Stimulated activated CD8-positive, alpha-beta memory T cell treated with anti-CD3 and anti-CD28 coated beads, Interleukin-7, amount 100 ng/mL, for 1 hour (primary cell): Measurements from ENCODE around the gene PIMREG.

Source experiments
- DNase-seq, 2 donors: peaks; one replicate each; pipeline ENCODE4 v3.0.0-alpha.2; 2020; ENCODE audit warnings: low read depth in 2 of 2

Gene PIMREG

GRCh38 chr17:6461792-6462524 lies 17.7 kb downstream of the PIMREG start:
- no peak for DNase-seq

DNA sequence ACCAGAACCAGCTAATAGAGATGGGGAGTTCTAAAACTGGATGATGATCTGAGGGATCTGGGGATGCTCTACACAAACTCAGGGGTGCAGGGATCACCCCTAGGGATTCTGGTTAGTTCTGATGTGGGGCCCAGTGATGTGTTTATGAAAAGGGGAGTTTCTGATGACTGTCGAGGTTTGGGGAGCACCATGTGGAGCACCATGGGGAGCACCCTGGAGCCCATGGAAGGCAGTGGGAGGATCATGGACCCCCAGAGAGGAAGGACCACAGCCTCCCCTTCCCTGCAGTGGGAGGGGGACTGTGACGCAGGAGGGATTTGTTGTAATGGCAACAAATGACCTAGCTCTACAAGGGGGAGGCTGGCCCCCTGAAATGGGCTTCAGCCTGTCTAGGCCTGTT lies 18.4 kb downstream of the PIMREG start:
- no peak for DNase-seq

DNA sequence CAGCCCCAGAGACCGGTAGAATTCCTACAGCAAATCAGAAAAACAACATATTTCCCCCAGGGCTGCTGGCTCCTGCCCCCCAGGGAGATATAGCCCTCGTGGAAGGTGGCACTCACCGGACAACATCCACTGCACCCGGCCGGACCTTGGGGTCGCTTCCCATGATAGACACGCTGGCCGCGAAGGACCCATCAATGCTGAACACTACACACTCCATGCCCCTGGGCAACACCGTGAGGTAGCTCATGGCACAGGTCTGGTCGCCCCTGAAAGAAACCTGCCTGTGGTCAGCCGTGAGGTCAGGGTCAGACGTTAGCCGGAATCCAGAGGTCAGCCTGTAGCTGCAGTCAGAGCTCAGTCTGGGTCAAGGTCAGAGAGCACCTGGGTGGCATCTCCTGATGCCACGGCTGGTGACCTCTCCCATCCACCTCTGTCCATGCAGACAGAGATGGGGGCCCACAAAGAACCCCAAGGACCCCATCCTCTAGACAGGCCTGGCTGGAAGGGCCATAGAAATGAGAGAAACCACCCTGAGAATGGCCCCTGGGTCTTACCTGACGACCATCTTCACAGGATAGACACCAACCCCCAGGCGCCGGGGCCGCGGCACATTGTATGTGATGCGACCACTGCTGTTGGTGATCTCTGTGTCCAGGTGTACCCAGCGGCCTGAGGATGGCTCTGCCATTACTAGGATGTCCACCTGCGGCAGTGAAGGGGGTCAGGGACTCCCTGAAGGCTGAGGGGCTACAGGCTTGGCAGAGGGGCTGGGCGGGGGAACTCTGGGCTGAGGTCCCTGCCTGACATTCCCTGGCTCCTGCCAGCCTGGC lies 19.6 kb downstream of the PIMREG start:
- no peak for DNase-seq

DNA sequence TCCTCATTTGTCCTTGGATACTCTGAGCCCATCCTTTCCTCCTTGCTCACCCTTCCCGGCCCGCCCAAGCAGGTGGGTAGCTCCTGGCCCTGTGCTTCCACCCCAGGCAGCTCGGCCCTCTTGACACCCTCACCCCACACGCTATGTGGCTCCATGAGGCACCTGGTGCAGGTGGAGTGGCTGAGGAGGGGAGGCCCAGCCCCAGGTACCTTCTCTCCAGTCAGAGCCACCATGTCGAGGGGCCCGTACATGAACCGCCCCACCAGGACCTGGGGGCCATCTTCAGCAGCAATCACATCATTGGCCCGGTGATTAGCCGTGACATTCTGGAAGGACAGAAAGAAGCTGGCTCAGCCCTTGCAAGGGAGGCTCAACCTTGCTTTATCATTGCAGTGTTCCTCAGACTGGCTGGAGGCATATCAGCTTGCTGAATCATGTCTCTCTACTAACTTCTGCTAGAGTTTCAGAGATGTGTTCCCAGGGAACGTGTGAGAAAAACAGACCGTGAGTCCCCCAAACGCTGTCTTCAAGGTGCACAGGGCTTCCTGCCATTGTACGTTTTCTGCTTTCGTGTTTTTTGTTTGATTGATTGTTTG lies 20.3 kb downstream of the PIMREG start:
- DNase-seq: no peak

GRCh38 chr17:6465206-6466003 lies 21.1 kb downstream of the PIMREG start:
- no peak for DNase-seq

- no peak for DNase-seq
Observed at GRCh38 chr17:6467567-6467966, 23.3 kb downstream of the PIMREG start.

- DNase-seq: no peak
Observed at GRCh38 chr17:6468051-6468790, 24.0 kb downstream of the PIMREG start.

GRCh38 chr17:6470146-6470718 lies 26.0 kb downstream of the PIMREG start:
- no peak for DNase-seq

- DNase-seq: no peak
Observed at GRCh38 chr17:6470751-6471521, 26.7 kb downstream of the PIMREG start.

DNA sequence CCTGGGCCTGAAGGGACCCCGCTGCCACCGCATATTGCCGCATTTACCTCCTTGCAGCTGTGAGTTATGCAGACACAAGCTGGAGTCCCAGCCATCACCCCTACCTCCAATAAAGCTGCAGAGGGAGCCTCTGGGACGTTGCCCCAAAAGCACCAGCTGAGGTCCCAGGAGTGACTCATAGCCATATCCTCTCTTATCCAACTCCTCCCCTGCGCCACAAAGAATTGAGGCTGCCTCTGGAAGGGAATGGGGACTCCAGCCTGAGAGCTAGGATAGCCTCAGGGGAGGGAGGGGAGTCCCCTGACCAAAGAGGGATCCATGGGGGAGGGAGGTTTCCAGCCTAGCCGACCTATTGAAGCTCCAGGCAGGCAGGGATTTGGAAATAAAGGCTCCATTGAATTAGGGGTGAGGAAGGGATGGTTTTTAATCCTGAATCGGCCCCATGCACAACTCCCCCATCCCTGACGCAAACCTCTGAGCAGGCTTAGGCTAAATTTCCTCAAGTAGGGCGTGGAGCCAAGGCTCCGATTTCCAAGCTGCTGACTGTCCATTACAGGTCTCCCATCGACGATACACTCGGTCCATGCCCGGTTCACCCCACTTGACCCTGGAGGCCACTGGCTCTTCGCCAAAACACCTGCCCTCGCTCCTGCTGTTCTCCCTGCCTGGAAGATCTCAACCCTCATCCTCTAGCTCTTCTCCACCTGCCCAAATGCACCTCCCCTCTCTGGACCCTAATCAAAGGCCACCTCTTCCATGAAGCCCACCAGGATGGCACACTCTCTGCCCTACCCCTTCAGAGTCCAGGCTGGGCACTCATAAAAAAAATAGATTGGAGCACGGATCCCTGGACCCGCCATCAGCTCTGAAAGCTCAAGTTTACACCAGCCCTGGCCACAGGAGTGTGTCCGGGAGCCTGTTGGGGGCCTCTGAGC lies 27.5 kb downstream of the PIMREG start:
- DNase-seq: no peak

DNA sequence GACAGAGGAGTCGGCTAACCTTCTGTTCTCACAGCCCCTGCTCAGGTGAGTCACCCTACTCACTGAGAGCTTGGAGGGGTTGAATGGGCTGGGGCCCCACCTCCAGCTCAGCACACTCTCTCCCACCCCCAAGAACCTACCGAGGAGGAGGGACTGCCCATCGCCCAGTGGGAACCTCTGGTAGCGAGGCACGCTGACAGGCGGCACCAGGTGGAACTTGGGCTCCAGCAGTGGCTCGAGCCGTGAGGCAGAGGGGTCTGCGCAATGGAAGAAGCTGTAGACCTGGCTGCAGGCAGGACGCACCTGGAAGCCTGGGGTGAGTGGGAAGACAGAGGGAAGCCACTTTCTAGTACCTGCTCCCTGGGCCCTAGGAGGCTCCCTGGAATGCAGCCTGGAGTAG lies 28.3 kb downstream of the PIMREG start:
- DNase-seq: no peak

- peak in 1 of 2 donors; percentile 52 for DNase-seq
Observed at GRCh38 chr17:6473128-6473767, 29.0 kb downstream of the PIMREG start.

DNA sequence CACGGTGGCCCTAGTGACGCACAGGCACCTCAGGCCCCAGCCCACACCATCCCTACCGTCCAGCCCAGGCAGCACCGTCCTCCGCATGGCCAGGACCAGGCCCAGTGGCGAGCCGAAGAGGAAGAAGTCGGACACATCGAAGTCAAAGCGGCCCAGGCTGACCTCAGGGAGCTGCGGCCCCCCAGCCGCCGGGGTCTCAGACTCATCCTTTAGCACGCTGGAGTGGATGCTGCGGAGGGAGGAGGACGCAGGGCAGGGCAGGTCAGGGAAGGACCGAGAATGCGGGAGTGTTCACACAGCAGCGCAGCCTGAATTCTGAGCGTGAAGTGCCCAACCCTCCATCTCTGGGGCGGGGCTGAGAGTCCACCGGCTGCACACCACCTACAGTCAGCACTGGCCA lies 30.1 kb downstream of the PIMREG start:
- no peak for DNase-seq

DNA sequence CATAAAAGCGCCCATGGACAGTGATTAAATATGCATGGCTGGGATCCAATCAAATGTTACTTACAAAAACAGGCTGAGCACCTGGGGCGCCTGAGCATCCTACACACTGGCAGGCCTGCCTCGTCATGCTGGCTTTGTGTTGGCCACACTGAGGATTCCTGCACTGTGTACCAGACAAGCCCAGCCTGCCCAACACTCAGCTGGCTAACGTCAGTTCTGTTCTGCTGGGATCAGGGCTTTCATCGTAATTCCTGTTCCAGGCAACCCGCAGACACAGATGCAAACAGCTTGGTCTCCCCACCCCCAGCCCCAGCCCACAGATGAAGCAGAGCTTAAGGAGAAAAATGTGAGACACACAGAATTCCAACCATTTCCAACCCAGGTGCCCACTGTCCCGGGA lies 30.7 kb downstream of the PIMREG start:
- DNase-seq: no peak

GRCh38 chr17:6475411-6475810 lies 31.2 kb downstream of the PIMREG start:
- no peak for DNase-seq

DNA sequence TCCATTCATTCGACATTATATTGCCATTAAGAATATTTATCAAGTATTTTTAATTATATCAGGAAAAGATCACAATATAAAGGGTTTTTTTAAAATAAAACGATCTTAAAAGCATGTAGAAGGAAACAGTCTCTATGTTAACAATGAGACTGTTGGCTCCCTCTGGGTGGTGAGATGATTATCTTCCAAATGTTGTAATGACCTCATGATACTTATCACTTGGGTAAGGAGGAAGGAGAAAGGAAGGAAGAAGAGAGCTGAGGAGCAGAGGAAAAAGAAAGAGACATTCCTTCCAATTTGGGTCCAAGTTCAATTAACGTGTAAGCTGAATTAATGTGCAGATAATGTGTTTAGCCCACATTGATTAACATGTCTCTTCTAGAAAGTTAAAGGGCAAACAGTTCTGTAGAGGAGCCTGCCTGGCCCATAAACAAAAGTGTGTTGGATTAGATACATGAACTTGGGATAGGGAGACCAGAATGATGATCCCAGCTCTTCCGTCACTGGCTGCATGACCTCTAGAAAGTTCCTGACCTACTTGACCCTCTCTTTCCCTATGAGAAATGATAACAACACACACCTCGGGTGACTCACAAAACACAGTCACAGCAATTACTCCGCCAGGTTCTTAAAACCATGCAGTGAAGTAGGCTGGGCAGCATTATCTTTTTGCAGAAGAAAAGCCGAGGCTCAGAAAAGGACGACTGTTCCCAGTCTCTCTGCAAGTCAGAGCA lies 32.0 kb downstream of the PIMREG start:
- no peak for DNase-seq

GRCh38 chr17:6476810-6477179 lies 32.5 kb downstream of the PIMREG start:
- no peak for DNase-seq

DNA sequence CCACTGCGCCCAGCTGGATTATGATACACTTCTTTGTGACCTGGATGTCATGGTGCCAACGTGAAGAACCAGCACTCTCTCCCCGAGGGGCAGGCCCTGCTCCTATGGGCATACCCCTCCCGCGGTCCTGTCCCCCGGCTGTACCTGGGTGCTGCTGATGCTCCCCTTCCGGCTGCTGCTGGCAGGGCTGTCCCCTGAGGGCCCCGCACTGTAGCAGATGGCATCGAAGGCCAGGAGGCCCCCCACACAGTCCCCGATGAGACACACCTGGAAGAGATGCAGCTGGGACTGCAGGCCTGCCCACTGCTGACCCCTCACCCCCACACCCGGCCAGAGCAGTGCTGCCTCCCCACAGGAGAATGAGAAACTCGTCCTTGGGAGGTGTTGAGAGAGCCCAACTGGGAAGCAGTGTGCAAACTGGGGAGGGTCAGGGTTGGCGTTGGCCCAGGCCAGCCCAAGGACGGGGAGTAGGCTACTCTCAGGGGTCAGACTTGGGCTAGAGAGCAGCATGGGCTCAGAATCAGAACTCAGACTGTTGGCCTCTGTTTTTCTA lies 33.7 kb downstream of the PIMREG start:
- DNase-seq: no peak
